GM21723 (cell line): Measurements from ENCODE around the gene MAP1LC3C.

Experiments used
- ATAC-seq: cut with Tn5 transposase; IDR thresholded peaks from one replicate; pipeline ENCODE4 v1.9.1; 2021; ENCODE audit warnings: mild to moderate bottlenecking, moderate library complexity; ENCODE audit not compliant: unreplicated experiment

The MAP1LC3C gene

GRCh38 chr1:241999026-241999425 lies at the start of gene MAP1LC3C:
TSS of gene MAP1LC3C (minus strand) at chr1:241999098. CDS start at chr1:241999008, 90 bp downstream.
- ATAC-seq, result no peak

- ATAC-seq, result no peak
Observed at GRCh38 chr1:242043165-242043564, 44.3 kb upstream of the MAP1LC3C start.

GRCh38 chr1:242034392-242034791 lies 35.5 kb upstream of the MAP1LC3C start:
- no peak for ATAC-seq

GRCh38 chr1:242033447-242033846 lies 34.5 kb upstream of the MAP1LC3C start:
- no peak for ATAC-seq

GRCh38 chr1:242030071-242030470 lies 31.2 kb upstream of the MAP1LC3C start:
- no peak for ATAC-seq

- ATAC-seq, result no peak
Observed at GRCh38 chr1:242025681-242026080, 26.8 kb upstream of the MAP1LC3C start.

GRCh38 chr1:242023805-242024204 lies 24.9 kb upstream of the MAP1LC3C start:
- no peak for ATAC-seq

- no peak for ATAC-seq
Observed at GRCh38 chr1:242019018-242019417, 20.1 kb upstream of the MAP1LC3C start.

- peak; percentile 80 for ATAC-seq
Observed at GRCh38 chr1:242017580-242018233, 18.8 kb upstream of the MAP1LC3C start.

- no peak for ATAC-seq
Observed at GRCh38 chr1:242016479-242016878, 17.6 kb upstream of the MAP1LC3C start.

- ATAC-seq, result no peak
Observed at GRCh38 chr1:242011894-242012660, 13.2 kb upstream of the MAP1LC3C start.

- no peak for ATAC-seq
Observed at GRCh38 chr1:242008826-242009495, 10.1 kb upstream of the MAP1LC3C start.

- no peak for ATAC-seq
Observed at GRCh38 chr1:242006976-242007375, 8.1 kb upstream of the MAP1LC3C start.

GRCh38 chr1:242005866-242006535 lies 7.1 kb upstream of the MAP1LC3C start:
- no peak for ATAC-seq

GRCh38 chr1:242004751-242005495 lies 6.0 kb upstream of the MAP1LC3C start:
- no peak for ATAC-seq

GRCh38 chr1:242002510-242002909 lies 3.6 kb upstream of the MAP1LC3C start:
- no peak for ATAC-seq

- ATAC-seq, result no peak
Observed at GRCh38 chr1:242002072-242002471, 3.2 kb upstream of the MAP1LC3C start.

- no peak for ATAC-seq
Observed at GRCh38 chr1:242000434-242000833, 1.5 kb upstream of the MAP1LC3C start.

- ATAC-seq, result peak; percentile 93
Observed at GRCh38 chr1:241998412-241998921, 431 bp downstream of the MAP1LC3C start.

GRCh38 chr1:241997401-241997998 lies 1.4 kb downstream of the MAP1LC3C start:
- no peak for ATAC-seq
